Measurements from ENCODE around the gene APCDD1.

APCDD1 gene

GRCh38 chr18:10453806-10454680, at the start of gene APCDD1:
TSS of gene APCDD1 (plus strand) at chr18:10454635. CDS start at chr18:10454982, 347 bp downstream.
- peak; percentile 48 to 70 for DNase-seq

DNA sequence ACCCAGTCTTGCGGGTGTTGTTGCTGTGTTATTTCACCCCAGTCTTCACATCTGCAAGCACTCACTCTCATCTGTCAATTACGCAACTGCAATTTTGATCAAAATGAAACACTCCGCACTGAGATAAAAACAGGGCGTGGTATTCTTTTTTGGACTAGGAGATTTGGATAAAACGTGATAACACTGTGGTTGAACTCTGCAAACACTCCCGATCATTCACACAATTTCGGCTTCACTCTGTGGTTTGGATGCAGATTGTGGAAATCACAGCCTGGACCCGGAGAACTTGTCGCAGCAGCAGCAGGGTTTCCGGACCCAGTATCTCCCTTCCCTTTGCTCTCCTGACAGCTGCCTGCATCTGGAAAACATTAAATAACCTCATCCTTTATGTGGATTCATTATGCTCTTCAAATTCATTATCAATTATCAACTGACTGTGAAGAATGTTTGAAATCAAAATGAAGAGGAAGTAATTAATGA, 49.4 kb upstream of the APCDD1 start:
- DNase-seq = no peak

GRCh38 chr18:10405816-10406663, 48.4 kb upstream of the APCDD1 start:
- no peak for DNase-seq

- DNase-seq = no peak
These were observed 46.3 kb upstream of the APCDD1 start for GRCh38 chr18:10408131-10408530.

- DNase-seq = no peak
These were observed 45.4 kb upstream of the APCDD1 start for GRCh38 chr18:10409041-10409440.

GRCh38 chr18:10410472-10411308, 43.7 kb upstream of the APCDD1 start:
- no peak for DNase-seq

DNA sequence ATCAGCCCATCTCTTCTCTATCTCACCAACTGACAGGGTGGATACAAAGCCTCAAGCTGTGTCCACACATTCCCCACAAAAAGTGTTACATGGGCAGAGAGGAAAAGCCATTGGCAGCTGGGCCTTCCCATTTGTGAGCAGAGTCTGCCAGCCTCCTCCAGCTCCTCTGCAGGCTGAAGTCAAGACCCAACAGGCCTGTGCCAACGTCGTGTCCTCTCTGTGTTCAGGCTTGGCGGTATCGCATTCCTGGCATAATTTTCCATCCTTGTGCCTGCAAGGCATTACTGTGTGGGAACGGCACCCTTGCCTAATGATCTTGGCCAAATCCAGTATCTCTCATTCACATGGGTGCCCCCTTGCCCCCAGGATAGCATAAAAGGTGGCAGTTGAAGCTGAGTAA, 41.5 kb upstream of the APCDD1 start:
- DNase-seq = no peak

- no peak for DNase-seq
These were observed 40.7 kb upstream of the APCDD1 start for GRCh38 chr18:10413722-10414121.

DNA sequence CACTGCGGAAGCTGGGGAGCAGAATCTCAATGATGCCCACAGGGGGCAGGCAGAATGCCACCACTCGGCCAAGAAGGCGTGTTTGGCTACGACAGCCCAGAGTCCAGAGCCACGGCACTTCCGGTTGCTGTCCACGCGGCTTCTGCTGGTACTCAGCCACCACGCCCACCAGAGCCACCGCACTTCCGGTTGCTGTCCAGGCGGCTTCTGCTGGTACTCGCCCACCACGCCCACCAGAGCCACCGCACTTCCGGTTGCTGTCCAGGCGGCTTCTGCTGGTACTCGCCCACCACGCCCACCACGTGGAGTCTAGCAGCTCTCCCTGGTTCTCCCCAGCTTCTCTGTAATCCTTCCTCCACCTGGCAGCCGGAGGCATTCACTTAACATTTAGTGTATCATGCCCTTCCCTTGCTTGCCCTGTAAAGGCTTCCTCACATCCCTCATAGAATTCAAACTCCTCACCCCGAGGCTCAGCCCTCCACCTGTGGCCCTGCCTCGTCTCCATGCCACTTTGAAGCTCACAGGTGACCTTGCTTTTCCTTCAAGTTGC, 40.1 kb upstream of the APCDD1 start:
- no peak for DNase-seq

GRCh38 chr18:10416065-10416464, 38.4 kb upstream of the APCDD1 start:
- no peak for DNase-seq

GRCh38 chr18:10417191-10417590, 37.2 kb upstream of the APCDD1 start:
- DNase-seq = no peak

DNA sequence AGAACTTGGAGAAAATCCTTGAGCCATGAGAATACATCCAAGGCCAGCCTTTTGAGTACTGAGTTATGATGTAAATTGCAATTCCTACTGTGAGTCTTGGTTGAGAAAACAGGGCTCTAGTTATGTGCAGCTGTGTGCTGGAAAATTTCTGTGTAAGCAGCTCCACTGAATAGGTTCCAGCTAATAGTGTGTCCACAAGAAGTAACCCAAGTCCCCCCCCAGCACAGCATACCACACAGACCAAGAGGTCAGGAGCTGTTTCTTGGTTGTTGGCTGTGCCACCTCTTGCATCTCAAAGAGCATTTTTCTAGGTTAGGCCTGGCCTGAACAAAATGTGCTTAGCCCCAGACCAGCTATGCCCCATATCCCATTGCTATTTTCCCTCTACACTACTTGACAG, 36.8 kb upstream of the APCDD1 start:
- DNase-seq = no peak

DNA sequence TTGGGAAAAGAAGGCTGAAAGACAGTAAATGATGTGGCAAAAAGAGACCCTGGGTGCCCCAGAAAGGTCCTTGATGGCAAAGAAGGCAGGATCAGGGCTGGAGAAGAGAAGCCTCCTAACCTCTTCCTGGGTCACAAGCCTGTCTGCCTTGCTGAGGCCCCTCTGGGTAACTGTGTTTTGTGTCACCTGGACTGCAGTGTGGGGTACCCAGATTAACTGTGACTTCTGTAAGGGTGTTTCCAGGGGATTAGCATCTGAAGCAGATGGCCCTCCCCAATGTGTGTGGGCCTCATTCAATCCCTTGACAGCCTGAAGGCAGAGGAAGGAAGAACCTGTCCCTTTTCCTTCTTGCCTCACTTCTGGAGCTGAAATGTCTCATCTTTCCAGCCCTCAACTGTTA, 35.6 kb upstream of the APCDD1 start:
- no peak for DNase-seq

DNA sequence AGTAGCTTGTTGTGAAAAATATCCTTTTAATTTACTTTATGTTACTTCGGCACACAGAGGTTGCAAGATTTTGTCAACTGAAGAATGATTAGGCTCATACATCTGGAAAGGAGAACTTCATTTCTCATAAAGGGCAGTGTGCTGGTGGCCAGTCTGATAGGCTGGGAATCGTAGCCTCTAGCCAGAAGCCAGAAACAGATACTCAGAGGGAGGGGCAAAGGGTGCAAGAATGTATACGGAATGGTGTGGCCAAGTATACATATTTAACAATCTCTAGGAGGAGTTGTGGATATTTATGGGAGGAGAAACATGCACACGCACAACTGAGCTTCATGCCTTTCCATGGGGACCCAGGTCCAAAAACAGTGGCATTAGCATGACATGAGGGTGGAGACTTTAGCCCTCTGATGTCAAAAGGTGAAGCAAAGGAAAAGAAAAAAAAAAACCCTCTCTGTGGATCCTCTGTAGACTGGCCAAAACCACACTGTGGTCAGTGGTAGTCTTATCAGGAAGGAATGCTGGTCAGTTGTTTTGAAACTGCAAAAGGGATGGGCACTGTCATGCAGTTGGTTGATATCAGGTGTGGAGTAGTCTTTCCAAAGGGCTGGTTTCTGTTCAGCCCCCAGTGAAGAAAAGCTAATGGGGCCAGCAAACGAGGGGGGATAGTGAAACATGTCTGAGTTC, 34.9 kb upstream of the APCDD1 start:
- no peak for DNase-seq

GRCh38 chr18:10420561-10421352, 33.7 kb upstream of the APCDD1 start:
- no peak for DNase-seq

- no peak for DNase-seq
These were observed 32.6 kb upstream of the APCDD1 start for GRCh38 chr18:10421859-10422258.

- DNase-seq = no peak
These were observed 31.7 kb upstream of the APCDD1 start for GRCh38 chr18:10422731-10423130.

DNA sequence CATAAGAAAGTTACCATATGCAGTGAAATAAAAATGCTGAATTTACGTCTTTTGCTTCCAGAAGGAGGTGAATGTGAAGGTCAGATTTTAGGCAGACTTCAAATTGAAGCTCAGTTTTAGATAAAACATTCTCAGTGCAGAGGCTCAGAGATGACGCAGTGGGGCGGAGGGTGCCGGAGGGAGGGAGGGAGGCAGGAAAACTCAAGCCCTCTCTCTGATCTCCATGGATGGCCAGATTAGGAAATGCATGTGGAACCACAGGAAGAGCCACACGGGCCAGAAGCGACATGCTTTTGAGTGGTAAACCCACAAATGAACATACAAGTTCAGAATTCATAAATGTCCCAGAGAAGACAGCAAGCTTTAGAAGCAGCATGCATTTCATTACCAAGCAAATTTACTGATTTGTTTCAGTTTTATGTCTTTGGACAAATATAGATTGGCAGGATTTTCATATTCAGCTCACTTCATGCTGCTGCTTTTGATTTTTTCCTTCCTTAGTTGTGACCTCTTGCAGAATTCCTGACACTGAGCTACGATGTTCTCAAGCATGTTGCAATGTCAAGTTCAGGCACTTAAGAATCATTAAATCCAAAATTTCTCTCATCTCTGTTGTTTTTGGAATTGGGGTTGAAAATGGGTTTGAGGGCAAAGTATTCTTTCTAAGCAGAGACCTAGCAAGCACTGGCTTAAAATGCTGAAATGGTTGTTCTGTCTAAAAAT, 29.7 kb upstream of the APCDD1 start:
- DNase-seq = no peak

DNA sequence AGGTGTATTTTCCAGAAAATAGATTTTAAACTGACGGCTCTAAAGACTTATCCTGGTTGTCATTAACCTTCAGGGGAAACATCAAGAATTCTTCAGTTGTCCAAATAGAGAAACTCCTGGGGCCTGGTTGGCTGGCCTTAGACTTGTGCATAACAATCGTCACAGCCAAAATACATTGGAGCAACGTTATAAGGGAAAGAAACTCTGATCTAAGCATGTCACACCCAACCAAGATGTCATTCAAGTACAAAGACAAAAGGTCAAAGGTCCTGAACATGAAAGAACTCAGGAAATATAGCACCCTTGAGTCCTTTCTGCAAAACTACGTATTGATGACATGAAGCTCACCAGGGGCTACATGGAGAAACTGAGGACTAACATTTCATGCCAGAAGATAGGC, 23.8 kb upstream of the APCDD1 start:
- no peak for DNase-seq

GRCh38 chr18:10431680-10432079, 22.8 kb upstream of the APCDD1 start:
- DNase-seq = no peak

Data from NCI-H1930 (cell line).